HG03439 (cell line): ENCODE results near the gene SCPEP1.
A peak's percentile ranks its signal among the peaks of the same experiment; 100 is the strongest.
"Not testable (repeated sequence)": the region's sequence is repeated elsewhere in the genome, so short reads cannot be mapped to it uniquely, and the experiment has no call there.

ENCODE experiments used
- ATAC-seq: cut with Tn5 transposase; IDR thresholded peaks from one replicate; pipeline ENCODE4 v1.9.1; 2021; ENCODE audit warnings: mild to moderate bottlenecking, moderate library complexity; ENCODE audit not compliant: unreplicated experiment

Gene SCPEP1

GRCh38 chr17:56977673-56978395, at the start of gene SCPEP1:
SCPEP1 (plus strand) TSS chr17:56978131; CDS start chr17:56978160, 29 bp downstream.
- peak; percentile 73 for ATAC-seq

- ATAC-seq = no peak
These were observed 49.3 kb upstream of the SCPEP1 start for GRCh38 chr17:56928586-56928985.

- no peak for ATAC-seq
These were observed 48.5 kb upstream of the SCPEP1 start for GRCh38 chr17:56929362-56929969.

DNA sequence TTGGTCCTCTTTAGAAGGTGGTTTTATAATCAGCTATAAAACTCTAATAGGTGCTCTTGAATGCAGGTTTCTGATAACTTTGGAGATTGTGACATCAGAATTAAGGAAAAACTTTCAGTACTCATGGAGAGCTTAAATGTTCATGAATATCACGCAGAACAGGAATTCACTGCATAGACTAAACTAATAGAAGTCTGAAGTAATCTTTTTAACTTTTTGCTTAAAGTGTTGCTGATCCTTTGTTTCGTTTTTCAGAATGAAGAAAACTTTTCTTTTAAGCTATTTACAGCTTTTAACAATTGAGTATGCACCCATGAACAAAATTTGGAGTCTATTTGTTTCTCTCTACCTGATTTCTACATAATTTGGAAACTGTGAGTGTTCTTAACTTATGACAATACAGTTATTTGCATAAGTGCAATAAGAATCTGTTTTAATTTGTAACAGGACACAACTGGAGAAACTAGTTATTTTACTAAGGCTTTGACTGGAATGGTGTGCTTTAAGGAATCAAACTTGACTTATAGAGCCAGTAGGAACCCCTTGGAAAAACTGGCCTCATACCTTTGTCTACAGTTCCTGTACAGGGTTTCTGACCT, 47.1 kb upstream of the SCPEP1 start:
- ATAC-seq = no peak

DNA sequence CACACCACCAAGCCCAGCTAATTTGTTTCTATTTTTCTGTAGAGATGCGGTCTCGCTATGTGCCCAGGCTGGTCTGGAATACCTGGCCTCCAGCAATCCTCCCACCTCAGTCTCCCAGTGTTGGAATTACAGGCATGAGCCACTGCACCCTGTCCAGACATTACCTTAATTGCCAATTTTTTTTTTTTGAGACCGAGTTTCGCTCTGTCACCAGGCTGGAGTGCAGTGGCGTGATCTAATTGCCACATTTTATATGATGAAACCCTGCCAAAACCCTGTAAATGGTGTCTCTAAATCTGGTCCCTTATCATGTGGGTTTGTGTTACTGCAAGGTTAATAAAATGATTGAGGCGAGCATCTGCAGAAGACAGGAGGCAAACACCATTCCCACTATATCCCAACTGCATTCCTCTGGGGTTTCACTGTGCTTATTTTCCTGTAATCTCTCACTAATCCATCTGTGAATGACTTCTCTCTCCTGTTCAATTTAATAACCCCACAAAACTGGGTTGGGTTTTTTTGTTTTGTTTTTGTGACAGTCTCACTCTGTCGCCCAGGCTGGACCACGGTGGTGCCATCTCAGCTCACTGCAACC, 44.7 kb upstream of the SCPEP1 start:
- no peak for ATAC-seq

DNA sequence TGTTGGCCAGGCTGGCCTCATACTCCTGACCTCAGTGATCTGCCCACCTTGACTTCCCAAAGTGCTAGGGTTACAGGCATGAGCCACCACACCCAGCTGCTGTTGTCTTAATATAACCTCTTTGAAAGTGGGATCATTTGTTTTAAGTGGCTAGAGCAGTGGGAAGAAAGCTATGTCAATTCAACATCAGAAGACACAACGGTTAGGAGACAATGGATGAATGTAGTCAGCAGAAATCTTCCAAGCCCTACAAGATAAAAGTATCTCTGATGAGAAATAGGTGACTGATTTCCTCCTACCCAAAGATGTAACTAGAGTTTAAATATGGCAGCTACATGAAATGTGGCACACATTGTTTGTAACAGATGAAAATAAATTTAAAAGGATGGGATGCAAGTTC, 44.1 kb upstream of the SCPEP1 start:
- ATAC-seq = no peak

GRCh38 chr17:56934280-56934679, 43.7 kb upstream of the SCPEP1 start:
- ATAC-seq = no peak

- ATAC-seq = no peak
These were observed 42.5 kb upstream of the SCPEP1 start for GRCh38 chr17:56935461-56935860.

- no peak for ATAC-seq
These were observed 41.1 kb upstream of the SCPEP1 start for GRCh38 chr17:56936697-56937322.

DNA sequence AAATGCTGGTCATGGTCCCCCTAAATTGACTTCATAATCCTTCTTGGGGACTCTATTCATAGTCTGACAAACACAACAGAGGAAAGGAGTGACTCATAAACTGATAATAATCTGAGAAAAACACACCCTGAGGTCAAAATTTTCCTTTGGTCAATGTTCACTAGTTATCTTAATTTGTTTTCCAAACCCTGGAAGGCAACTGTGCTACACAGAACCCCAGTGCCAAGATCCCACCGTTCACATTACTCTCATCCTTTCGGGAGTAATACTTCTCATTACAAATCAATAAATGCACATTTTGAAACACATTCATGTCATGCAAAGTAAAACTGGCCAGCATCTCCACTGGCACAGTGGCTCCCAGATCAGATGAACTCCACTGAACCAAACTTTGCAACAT, 40.2 kb upstream of the SCPEP1 start:
- ATAC-seq = no peak

GRCh38 chr17:56938206-56938605, 39.7 kb upstream of the SCPEP1 start:
- not testable (repeated sequence) for ATAC-seq

DNA sequence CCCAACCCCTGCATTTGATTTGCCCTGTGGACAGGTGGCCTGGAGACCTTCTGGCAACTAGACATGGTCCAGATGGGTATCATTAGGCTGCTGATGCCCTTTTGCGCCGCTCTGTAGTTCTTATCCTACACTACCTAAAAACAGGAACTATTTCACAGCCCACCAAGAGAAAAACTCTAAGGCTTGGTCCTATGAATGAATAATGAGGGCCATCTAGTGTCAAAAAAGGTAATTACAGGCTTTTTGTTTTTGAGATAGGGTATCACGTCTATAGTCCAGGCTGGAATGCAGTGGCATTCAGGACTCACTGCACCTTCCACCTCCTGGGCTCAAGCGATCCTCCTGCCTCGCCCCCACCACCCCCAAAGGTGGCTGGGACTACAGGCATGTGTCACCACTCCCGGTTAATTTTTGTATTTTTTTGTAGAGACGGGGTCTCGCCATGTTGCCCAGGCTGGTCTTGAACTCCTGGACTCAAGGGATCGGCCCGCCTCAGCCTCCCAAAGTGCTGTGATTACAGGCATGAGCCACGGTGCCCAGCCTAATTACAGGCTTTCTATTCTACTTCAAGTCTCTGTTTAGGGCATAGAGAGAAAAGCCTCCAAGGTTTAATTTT, 38.0 kb upstream of the SCPEP1 start:
- ATAC-seq = no peak

- no peak for ATAC-seq
These were observed 34.3 kb upstream of the SCPEP1 start for GRCh38 chr17:56943505-56944125.

- ATAC-seq = no peak
These were observed 31.9 kb upstream of the SCPEP1 start for GRCh38 chr17:56945938-56946505.

GRCh38 chr17:56947741-56948140, 30.2 kb upstream of the SCPEP1 start:
- no peak for ATAC-seq

- ATAC-seq = no peak
These were observed 29.4 kb upstream of the SCPEP1 start for GRCh38 chr17:56948491-56948890.

- no peak for ATAC-seq
These were observed 28.3 kb upstream of the SCPEP1 start for GRCh38 chr17:56949595-56949994.

- no peak for ATAC-seq
These were observed 20.9 kb upstream of the SCPEP1 start for GRCh38 chr17:56956992-56957391.

DNA sequence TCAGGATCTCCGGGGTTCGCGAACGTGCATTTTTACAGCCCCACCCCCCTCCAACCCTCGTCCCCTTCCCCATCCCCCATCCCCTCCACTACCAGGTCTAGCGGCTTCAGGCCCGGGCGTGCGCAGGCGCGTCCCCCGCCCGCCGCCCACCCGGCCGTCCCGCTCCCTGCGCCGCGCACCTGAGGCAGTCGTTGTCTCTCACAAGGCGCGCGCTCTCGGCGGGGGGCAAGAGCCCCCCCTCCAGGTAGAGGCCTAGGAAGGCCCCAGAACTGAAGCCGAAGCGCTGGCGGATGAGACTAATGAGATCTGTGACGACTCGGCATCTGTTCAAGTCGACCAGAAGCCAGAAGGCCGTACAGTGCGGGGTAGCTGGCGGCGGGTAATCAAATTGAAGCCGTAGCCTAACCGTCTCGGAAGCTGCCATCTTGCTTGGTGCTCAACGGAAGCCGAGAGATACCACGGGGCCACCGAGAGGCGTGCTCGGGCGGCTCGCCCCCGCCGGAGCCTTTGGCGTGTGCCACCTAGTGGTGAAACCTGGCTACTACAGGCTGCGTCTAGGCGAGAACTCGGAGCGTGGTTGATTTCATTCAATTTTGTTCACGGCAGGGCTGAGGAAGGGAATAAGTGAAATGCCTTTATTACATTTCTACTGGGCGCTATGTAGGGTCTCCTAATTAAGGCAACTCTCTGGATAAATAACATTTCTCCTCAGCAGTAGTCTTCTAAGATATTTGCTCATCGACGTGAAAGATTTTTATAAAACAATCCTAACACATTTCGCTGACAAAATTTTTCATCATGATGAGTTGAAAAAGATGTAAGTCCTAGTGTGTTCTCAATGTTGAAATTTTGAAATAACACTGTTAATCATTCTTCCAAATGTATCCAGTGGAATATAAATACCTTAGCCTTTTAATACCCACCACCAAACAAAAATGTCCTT, 17.1 kb upstream of the SCPEP1 start, which contains the start of gene COIL:
TSS of gene COIL (minus strand) at position 455 of the 943 bp plus-strand sequence. CDS start at position 424, 31 bp downstream.
- ATAC-seq = peak; percentile 96
